ENCODE data around the gene SSTR3. TPM values are rescaled to one million over a fixed set of nuclear protein-coding genes. Genes with fewer than 3 reads are reported as not detected.

SSTR3 gene
- total and polyA plus RNA-seq, 4 donors: 0.19 TPM; not detected in 3

DNA sequence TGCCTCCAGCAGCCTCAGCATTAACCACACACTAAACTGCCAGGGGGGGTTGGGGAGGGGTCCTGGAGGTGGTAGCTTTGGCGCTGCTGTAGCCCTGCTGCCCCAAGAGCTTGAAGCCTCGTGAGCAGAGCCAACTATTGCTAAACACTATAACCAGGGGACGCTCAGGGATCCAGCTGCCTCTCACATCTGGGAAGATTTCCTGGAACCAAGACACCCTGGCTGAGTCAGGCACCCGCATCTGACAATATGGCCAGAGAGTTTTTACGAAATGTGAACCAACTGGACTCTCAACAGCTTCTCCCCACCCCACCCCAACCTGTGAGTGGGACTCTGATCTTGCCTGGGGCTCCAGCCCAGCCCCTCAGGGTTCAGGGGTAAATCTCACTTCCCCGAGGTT lies 38.6 kb downstream of the SSTR3 start (continued):
- TF ChIP-seq NR2F2 (IDR thresholded peaks at IDR 0.05): no peak
- TF ChIP-seq TAF1 (conservative IDR thresholded peaks at IDR 0.05): no peak
- TF ChIP-seq YY1 (IDR thresholded peaks at IDR 0.05): no peak
- TF ChIP-seq, protein P1, sequence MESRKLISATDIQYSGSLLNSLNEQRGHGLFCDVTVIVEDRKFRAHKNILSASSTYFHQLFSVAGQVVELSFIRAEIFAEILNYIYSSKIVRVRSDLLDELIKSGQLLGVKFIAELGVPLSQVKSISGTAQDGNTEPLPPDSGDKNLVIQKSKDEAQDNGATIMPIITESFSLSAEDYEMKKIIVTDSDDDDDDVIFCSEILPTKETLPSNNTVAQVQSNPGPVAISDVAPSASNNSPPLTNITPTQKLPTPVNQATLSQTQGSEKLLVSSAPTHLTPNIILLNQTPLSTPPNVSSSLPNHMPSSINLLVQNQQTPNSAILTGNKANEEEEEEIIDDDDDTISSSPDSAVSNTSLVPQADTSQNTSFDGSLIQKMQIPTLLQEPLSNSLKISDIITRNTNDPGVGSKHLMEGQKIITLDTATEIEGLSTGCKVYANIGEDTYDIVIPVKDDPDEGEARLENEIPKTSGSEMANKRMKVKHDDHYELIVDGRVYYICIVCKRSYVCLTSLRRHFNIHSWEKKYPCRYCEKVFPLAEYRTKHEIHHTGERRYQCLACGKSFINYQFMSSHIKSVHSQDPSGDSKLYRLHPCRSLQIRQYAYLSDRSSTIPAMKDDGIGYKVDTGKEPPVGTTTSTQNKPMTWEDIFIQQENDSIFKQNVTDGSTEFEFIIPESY (IDR thresholded peaks at IDR 0.05): no peak
- TF ChIP-seq GABPA (IDR thresholded peaks at IDR 0.05 in 1 of 2, conservative IDR thresholded peaks at IDR 0.05 in 1 of 2): no peak
- no peak for TF ChIP-seq RXRA (IDR thresholded peaks at IDR 0.05)
- TF ChIP-seq FOXA2 (IDR thresholded peaks at IDR 0.05): no peak

DNA sequence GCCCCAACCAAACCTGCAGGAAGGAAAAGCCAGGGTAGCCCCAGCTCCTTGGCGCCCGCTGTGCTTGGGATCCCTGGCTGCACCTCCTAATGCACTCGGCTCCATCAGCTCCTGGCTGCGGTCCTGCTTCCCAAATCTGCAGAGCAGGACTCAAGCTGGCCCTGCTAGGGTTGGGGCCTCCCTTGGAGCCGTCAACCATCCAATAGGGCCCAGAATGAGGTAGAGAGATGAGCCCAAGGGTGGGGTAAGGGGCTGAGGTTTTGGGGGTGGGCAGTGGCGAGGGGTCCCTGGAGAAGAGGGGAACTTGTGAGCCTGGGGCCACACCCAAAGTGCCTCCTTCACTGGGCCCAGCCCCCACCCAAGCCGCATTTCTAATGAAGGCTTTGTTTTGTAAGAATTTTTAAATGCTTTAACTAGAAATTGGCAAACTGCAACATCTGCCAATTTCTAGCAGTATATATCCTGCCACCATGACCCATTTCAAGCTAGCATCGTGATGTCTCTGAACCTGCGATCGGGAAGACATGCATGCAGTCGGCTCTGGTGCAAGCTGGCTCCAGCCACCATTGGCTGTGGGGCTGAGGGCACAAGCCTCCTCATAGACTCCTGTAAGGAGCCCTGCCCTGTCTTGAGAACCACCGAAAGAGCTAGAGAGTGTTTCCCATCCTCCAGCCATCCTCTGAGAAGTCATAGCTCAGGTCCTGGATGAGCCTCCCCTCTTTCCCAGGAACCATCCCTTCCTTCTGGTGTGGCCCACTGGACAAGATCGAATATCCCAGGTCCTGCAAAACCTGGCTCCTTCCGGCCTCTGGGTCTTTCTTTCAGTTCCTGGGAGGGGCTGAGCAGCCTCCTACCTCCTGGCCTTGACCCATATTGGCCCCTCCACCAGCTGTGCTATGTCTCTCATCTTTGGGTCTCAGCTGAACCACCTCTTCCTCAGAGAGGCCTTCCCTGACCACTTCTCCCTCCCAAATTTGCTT lies 39.7 kb downstream of the SSTR3 start:
- TF ChIP-seq, protein P2, sequence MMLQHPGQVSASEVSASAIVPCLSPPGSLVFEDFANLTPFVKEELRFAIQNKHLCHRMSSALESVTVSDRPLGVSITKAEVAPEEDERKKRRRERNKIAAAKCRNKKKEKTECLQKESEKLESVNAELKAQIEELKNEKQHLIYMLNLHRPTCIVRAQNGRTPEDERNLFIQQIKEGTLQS (IDR thresholded peaks at IDR 0.05): no peak
- TF ChIP-seq EGR1 (IDR thresholded peaks at IDR 0.05; ENCODE audit: low read depth in 2 of 2): no peak
- no peak for TF ChIP-seq RXRA (IDR thresholded peaks at IDR 0.05)
- TF ChIP-seq, protein P1 (IDR thresholded peaks at IDR 0.05): no peak
- no peak for TF ChIP-seq SP1 (IDR thresholded peaks at IDR 0.05)
- TF ChIP-seq, protein P3, sequence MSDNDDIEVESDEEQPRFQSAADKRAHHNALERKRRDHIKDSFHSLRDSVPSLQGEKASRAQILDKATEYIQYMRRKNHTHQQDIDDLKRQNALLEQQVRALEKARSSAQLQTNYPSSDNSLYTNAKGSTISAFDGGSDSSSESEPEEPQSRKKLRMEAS (IDR thresholded peaks at IDR 0.05): no peak
- TF ChIP-seq, protein P4, sequence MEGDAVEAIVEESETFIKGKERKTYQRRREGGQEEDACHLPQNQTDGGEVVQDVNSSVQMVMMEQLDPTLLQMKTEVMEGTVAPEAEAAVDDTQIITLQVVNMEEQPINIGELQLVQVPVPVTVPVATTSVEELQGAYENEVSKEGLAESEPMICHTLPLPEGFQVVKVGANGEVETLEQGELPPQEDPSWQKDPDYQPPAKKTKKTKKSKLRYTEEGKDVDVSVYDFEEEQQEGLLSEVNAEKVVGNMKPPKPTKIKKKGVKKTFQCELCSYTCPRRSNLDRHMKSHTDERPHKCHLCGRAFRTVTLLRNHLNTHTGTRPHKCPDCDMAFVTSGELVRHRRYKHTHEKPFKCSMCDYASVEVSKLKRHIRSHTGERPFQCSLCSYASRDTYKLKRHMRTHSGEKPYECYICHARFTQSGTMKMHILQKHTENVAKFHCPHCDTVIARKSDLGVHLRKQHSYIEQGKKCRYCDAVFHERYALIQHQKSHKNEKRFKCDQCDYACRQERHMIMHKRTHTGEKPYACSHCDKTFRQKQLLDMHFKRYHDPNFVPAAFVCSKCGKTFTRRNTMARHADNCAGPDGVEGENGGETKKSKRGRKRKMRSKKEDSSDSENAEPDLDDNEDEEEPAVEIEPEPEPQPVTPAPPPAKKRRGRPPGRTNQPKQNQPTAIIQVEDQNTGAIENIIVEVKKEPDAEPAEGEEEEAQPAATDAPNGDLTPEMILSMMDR (IDR thresholded peaks at IDR 0.05; ENCODE audit: low read depth, low read length, missing input control): no peak
- no peak for DNase-seq (ENCODE audit: low spot score)
- 95% methylated on average over 14 of the region's 14 CpGs for WGBS
- no peaks in the 10 kb centered on the region for H3K27me3 ChIP-seq (ENCODE audit: control insufficient read depth in 4 of 4, insufficient read depth in 4 of 4, low read length in 3 of 4)
- H3K4me3 ChIP-seq (ENCODE audit: low read depth in 1 of 3, low read length in 3 of 3): no peak overlapping the region
- H3K9me3 ChIP-seq (ENCODE audit: control insufficient read depth in 4 of 4, low read length in 3 of 4): no peaks in the 10 kb centered on the region
- H3K4me1 ChIP-seq (ENCODE audit: control insufficient read depth in 4 of 4, insufficient read depth in 4 of 4, low read length in 3 of 4): peaks cover 0 to 23% (median 8%) of the 10 kb centered on the region in 4 donors
- no peak overlapping the region for H3K9ac ChIP-seq (ENCODE audit: low read depth in 1 of 2, low read length in 2 of 2)
- H3K36me3 ChIP-seq (ENCODE audit: control insufficient read depth in 4 of 4, insufficient read depth in 3 of 4, low read depth in 1 of 4, low read length in 3 of 4): no peaks in the 10 kb centered on the region
- no peak overlapping the region for H3K27ac ChIP-seq (ENCODE audit: low read depth in 1 of 2, low read length in 2 of 2)

All from liver (tissue), 9 donors.